Tibial nerve (tissue), 4 donors: ENCODE measurements around the gene METTL17.

Experiments
- EP300 ChIP-seq, 2 donors: sonication (generic); formaldehyde crosslinking; IDR thresholded peaks; one replicate each; pipeline ENCODE4 v1.6.1; 2017; ENCODE audit warnings: antibody characterized with exemption in 2 of 2, mild to moderate bottlenecking in 1 of 2
- TF ChIP-seq, protein P1 (sequence below), 5 experiments: fragments of 200-600 bp in 3 of 5; fragments of 450-650 bp in 2 of 5; sonication (generic) in 3 of 5; IDR thresholded peaks; one replicate each; pipeline ENCODE4 v1.5.1; 2016 to 2019; ENCODE audit warnings: antibody characterized with exemption in 5 of 5, mild to moderate bottlenecking in 3 of 5, moderate library complexity in 2 of 5

DNA sequence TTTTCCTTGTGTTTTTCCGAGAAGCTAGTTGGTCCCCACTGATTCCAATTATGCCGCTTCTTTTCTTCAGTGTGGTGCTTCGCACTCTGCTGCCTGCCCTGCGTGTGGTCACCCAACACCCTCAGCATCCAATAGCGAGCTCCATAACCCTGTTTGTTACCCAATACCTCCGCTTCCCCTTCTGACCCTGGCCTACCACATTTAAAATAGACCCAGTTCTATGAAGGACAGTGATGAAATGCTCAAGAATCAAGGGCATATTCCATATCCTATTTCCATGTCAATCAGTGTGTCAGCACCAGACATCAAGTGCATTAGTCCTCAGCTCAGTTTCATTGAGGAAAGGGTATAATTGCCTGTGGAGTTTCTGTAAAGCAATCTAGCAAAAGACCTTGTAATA, 25.5 kb downstream of the METTL17 start:
- TF ChIP-seq, protein P1, sequence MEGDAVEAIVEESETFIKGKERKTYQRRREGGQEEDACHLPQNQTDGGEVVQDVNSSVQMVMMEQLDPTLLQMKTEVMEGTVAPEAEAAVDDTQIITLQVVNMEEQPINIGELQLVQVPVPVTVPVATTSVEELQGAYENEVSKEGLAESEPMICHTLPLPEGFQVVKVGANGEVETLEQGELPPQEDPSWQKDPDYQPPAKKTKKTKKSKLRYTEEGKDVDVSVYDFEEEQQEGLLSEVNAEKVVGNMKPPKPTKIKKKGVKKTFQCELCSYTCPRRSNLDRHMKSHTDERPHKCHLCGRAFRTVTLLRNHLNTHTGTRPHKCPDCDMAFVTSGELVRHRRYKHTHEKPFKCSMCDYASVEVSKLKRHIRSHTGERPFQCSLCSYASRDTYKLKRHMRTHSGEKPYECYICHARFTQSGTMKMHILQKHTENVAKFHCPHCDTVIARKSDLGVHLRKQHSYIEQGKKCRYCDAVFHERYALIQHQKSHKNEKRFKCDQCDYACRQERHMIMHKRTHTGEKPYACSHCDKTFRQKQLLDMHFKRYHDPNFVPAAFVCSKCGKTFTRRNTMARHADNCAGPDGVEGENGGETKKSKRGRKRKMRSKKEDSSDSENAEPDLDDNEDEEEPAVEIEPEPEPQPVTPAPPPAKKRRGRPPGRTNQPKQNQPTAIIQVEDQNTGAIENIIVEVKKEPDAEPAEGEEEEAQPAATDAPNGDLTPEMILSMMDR (IDR thresholded peaks at IDR 0.05): no peak
- TF ChIP-seq EP300 (IDR thresholded peaks at IDR 0.05): no peak
